ENCODE measurements around the gene TMEM245.
"Not testable (repeated sequence)": the region's sequence is repeated elsewhere in the genome, so short reads cannot be mapped to it uniquely, and the experiment has no call there.

The TMEM245 gene

DNA sequence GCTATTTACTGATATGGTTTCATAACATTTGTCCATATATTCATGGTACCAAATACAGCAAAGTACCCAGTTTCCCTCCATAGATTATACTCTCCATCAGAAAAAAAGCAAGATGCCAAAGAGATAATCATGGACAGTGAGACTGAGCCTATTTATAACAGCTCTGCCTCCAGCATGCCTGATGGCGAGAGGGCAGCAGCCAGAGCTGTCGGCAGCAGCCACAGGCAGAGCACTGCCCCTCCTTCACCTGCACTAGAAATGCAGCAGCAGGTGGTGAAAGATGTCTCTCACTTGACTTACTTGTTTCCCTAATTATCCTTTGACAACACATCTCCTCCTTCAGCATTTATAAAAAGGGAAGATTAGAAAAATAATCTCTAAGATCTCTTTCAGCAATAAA lies 138.9 kb downstream of the TMEM245 start:
- TF ChIP-seq, protein P1, sequence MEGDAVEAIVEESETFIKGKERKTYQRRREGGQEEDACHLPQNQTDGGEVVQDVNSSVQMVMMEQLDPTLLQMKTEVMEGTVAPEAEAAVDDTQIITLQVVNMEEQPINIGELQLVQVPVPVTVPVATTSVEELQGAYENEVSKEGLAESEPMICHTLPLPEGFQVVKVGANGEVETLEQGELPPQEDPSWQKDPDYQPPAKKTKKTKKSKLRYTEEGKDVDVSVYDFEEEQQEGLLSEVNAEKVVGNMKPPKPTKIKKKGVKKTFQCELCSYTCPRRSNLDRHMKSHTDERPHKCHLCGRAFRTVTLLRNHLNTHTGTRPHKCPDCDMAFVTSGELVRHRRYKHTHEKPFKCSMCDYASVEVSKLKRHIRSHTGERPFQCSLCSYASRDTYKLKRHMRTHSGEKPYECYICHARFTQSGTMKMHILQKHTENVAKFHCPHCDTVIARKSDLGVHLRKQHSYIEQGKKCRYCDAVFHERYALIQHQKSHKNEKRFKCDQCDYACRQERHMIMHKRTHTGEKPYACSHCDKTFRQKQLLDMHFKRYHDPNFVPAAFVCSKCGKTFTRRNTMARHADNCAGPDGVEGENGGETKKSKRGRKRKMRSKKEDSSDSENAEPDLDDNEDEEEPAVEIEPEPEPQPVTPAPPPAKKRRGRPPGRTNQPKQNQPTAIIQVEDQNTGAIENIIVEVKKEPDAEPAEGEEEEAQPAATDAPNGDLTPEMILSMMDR (IDR thresholded peaks at IDR 0.05): no peak
- no peaks in the 10 kb centered on the region for H3K79me2 ChIP-seq
- H3K4me2 ChIP-seq (ENCODE audit: low read length): peak overlapping the region; percentile 45
- no peak overlapping the region for H3K9ac ChIP-seq
- no peak overlapping the region for H3K4me3 ChIP-seq (ENCODE audit: low read depth, low read length)
- H3K27ac ChIP-seq: no peak overlapping the region
- no peak overlapping the region for H2AFZ ChIP-seq
- no peaks in the 10 kb centered on the region for H3K4me1 ChIP-seq
- H3K36me3 ChIP-seq (ENCODE audit: control insufficient read depth, insufficient read depth, low read length): no peaks in the 10 kb centered on the region
- no peaks in the 10 kb centered on the region for H3K9me3 ChIP-seq (ENCODE audit: control insufficient read depth, low read length)
- no peaks in the 10 kb centered on the region for H3K27me3 ChIP-seq (ENCODE audit: control insufficient read depth, insufficient read depth, low read length)

DNA sequence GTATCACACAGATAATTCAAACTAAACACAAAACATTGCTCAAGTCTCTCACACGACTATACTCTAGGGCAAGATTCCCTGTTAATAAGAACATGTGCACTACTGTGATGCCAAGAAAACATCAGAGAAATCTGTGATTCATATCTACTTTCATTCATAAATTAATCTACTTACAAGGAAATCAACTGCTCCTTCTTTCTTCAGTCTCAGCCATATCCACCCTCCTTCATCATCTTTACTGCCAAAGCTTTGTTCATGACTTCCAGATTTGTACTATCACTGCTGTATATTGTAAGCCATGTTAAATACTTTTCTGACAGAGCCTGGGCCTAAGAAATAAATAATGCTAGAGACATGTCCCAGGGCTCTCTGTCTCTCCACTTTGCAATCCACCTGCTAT lies 141.5 kb downstream of the TMEM245 start:
- H3K9ac ChIP-seq: no peak overlapping the region
- H3K4me3 ChIP-seq (ENCODE audit: low read depth, low read length): no peak overlapping the region
- H3K27ac ChIP-seq: no peak overlapping the region
- H2AFZ ChIP-seq: no peak overlapping the region
- H3K79me2 ChIP-seq: no peaks in the 10 kb centered on the region
- no peaks in the 10 kb centered on the region for H3K27me3 ChIP-seq (ENCODE audit: control insufficient read depth, insufficient read depth, low read length)
- H3K4me2 ChIP-seq (ENCODE audit: low read length): no peak overlapping the region
- TF ChIP-seq, protein P1 (IDR thresholded peaks at IDR 0.05): no peak
- H3K36me3 ChIP-seq (ENCODE audit: control insufficient read depth, insufficient read depth, low read length): no peaks in the 10 kb centered on the region
- no peaks in the 10 kb centered on the region for H3K9me3 ChIP-seq (ENCODE audit: control insufficient read depth, low read length)
- no peaks in the 10 kb centered on the region for H3K4me1 ChIP-seq

DNA sequence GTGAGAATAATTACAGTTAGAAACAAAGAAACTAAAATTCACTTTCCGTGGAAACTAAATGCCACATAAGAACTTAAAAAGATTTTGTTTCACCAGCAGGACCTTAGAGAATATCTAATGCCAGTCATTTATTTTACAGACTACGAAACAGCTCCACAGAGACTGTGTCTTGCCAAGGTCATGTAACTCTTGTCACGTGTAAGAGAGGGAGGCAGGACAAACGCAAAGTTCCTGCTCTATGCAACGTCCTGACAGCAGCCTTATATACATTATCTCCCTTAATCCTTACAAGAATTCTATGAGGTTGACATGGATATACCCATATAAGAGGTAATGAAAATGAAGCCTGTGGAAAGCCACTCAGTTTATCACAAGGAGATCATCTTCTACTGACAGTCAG lies 145.9 kb downstream of the TMEM245 start:
- Histone ChIP-seq H3K4me3 (ENCODE audit: low read depth, low read length) (no peak overlapping the region), H3K36me3 (ENCODE audit: control insufficient read depth, insufficient read depth, low read length) (no peaks in the 10 kb centered on the region), H3K4me2 (ENCODE audit: low read length) (peak overlapping the region; percentile 8), H3K27me3 (ENCODE audit: control insufficient read depth, insufficient read depth, low read length) (no peaks in the 10 kb centered on the region), H3K4me1 (no peaks in the 10 kb centered on the region), H2AFZ (no peak overlapping the region), H3K27ac (no peak overlapping the region), H3K9me3 (ENCODE audit: control insufficient read depth, low read length) (no peaks in the 10 kb centered on the region), H3K79me2 (no peaks in the 10 kb centered on the region), H3K9ac (no peak overlapping the region)
- TF ChIP-seq, protein P1 (IDR thresholded peaks at IDR 0.05): no peak

DNA sequence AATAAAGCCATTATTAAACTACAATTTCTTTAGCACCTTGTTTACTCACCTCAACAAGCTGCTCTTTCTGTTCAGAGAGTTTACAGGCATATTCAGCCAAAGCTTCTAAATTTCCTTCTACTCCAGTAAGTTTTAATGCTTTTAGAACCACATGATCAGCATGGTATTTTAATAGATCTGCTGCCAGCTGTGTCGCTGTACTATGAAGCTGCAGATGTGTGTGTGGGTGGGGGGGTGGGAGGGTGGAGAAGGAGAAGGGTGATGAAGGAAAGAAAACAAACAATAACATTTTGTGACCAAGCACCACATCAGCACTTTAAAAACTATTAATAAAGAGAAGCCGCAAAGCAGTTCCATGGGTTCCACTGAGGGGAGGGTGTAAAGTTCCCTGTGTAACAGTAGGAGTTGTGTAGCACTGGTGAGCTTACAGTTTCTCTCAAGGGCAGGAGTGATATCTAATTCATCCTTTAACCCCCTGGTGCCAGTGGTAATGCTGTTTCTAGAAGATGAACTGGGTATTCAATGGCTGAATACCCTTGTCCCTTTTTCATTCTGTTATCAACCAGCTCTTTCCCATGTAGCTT lies 147.0 kb downstream of the TMEM245 start:
- TF ChIP-seq, protein P1 (IDR thresholded peaks at IDR 0.05): no peak
- Histone ChIP-seq H3K4me3 (ENCODE audit: low read depth, low read length) (no peak overlapping the region), H3K27me3 (ENCODE audit: control insufficient read depth, insufficient read depth, low read length) (no peaks in the 10 kb centered on the region), H3K4me1 (no peaks in the 10 kb centered on the region), H3K27ac (no peak overlapping the region), H2AFZ (no peak overlapping the region), H3K79me2 (no peaks in the 10 kb centered on the region), H3K9ac (no peak overlapping the region), H3K36me3 (ENCODE audit: control insufficient read depth, insufficient read depth, low read length) (no peaks in the 10 kb centered on the region), H3K4me2 (ENCODE audit: low read length) (peak overlapping the region; percentile 21), H3K9me3 (ENCODE audit: control insufficient read depth, low read length) (no peaks in the 10 kb centered on the region)

DNA sequence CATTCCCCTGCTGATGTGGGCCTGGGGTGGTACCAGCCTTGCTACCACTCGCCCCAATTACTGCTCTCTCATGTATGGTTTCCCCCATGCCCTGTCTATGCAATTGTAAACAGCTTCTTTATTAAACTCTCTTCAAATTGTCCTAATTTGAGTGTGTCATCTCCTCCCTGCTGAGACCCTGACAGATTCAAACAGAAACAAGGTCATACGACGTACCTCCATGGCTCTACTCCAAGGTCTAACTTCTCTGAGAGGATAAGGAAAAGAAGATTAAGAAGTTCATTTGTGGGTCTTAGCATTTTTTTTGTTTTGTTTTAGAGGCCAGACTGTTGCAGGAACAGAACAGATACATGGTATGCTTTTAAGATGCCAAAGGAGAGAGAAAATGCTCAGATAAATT lies 147.6 kb downstream of the TMEM245 start:
- no peaks in the 10 kb centered on the region for H3K79me2 ChIP-seq
- H3K36me3 ChIP-seq (ENCODE audit: control insufficient read depth, insufficient read depth, low read length): no peaks in the 10 kb centered on the region
- H3K9ac ChIP-seq: no peak overlapping the region
- H3K9me3 ChIP-seq (ENCODE audit: control insufficient read depth, low read length): no peaks in the 10 kb centered on the region
- no peak overlapping the region for H3K4me3 ChIP-seq (ENCODE audit: low read depth, low read length)
- H3K4me1 ChIP-seq: no peaks in the 10 kb centered on the region
- peak overlapping the region; percentile 19 for H3K4me2 ChIP-seq (ENCODE audit: low read length)
- H2AFZ ChIP-seq: no peak overlapping the region
- TF ChIP-seq, protein P1 (IDR thresholded peaks at IDR 0.05): no peak
- no peak overlapping the region for H3K27ac ChIP-seq
- no peaks in the 10 kb centered on the region for H3K27me3 ChIP-seq (ENCODE audit: control insufficient read depth, insufficient read depth, low read length)

DNA sequence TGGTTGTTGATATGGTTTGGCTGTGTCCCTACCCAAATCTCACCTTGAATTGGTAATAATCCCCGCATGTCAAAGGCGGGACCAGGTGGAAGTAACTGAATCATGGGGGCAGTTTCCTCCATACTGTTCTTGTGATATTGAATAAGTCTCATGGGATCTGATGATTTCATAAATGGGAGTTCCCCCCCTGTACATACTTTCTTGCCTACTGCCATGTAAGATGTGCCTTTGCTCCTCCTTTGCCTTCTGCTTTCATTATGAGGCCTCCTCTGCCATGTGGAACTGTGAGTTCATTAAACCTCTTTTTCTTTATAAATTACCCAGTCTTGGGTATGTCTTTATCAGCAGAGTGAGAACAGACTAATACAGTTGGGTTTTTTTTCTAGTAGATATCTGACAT lies 148.4 kb downstream of the TMEM245 start:
- H3K27ac ChIP-seq: not testable (repeated sequence)

More for the DNA sequence above, 148.4 kb downstream of the TMEM245 start:
- not testable (repeated sequence) for H3K4me1 ChIP-seq; H3K4me2 ChIP-seq (ENCODE audit: low read length); H3K79me2 ChIP-seq; H2AFZ ChIP-seq; H3K27me3 ChIP-seq (ENCODE audit: control insufficient read depth, insufficient read depth, low read length); H3K4me3 ChIP-seq (ENCODE audit: low read depth, low read length); H3K9ac ChIP-seq; H3K9me3 ChIP-seq (ENCODE audit: control insufficient read depth, low read length); H3K36me3 ChIP-seq (ENCODE audit: control insufficient read depth, insufficient read depth, low read length)
